ENCODE results near the gene TJP3.
"Not testable (repeated sequence)": the region's sequence is repeated elsewhere in the genome, so short reads cannot be mapped to it uniquely, and the experiment has no call there.

TJP3 gene

DNA sequence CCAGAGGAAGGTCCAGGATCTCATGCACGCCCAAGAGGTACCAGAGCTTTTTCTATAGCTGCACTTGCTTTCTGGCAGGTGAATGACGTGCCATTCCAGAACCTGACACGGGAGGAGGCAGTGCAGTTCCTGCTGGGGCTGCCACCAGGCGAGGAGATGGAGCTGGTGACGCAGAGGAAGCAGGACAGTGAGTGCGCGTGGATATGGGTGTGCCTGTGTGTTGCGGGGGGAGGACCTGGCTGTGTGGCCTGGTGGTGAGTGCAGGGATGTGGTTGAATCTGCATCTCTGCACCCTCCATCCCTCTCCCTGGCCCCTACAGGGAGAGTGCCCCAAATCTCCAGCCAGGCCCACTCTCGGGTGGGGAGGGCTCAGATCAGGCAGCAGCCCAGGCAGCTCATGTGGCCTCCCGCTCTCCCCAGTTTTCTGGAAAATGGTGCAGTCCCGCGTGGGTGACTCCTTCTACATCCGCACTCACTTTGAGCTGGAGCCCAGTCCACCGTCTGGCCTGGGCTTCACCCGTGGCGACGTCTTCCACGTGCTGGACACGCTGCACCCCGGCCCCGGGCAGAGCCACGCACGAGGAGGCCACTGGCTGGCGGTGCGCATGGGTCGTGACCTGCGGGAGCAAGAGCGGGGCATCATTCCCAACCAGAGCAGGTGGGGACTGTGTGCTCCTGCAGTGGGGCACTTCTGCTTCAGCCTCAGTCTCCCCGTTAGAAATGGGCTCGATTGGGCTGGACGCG lies 30.5 kb downstream of the TJP3 start:
- no peak for DNase-seq

DNA sequence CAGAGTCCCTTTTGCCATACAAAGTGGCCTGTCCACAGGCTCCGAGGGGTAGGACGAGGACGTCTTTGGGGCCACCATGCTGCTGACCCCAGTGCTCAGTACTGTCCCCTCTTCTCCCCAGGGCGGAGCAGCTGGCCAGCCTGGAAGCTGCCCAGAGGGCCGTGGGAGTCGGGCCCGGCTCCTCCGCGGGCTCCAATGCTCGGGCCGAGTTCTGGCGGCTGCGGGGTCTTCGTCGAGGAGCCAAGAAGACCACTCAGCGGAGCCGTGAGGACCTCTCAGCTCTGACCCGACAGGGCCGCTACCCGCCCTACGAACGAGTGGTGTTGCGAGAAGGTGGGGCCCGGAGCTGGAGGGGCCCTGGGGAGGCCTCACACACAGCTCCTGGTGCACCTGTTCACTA lies 32.2 kb downstream of the TJP3 start:
- DNase-seq: no peak

DNA sequence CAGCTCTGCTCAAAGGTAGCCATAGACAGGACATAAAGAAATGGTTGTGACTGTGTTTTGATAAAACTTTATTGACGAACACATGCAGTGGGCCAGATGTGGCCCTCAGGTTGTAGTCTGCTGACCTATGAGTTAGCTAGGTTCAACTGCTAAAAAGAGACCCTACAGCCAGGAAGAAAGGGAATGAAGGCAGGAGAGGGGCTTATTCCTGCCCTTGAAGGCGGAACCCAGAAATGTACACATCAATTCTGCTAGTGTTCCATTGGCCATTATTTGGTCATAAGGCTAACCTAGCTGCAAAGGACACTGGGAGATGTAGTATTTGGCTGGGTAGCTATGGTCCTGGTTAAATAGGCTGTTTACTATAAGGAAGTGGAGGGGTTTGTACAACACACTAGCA lies 35.3 kb downstream of the TJP3 start:
- no peak for DNase-seq

DNA sequence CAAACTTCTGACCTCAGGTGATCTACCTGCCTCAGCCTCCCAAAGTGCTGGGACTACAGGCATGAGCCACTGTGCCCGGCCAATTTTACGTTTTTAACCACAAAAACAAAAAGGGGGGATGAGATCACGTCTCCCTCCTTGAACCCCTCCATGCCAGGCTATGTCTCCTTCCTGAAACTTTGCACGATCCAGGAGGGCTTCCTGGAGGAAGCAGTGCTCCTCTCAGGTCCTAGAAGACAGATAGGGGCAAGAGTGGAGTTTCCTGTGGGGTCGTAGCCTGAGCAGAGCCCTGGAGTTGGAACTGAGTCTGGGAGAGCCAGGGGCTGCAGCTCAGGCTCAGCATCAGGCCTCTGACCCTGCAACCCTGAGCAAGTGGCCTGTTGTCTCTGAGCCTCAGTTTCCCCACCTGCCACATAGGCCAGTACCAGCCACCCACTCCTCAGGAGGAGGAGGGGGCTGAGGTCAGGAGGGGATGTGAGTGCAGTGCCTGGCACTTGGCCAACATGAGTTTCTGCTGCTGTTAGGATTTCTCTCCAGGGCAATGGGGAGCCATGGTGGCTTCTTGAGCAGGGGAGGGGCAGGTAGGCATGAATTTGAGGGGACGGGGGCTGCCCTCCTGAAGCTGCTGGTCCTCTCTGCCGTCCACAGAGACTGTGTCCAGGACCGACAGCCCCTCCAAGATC lies 37.3 kb downstream of the TJP3 start:
- no peak for DNase-seq

DNA sequence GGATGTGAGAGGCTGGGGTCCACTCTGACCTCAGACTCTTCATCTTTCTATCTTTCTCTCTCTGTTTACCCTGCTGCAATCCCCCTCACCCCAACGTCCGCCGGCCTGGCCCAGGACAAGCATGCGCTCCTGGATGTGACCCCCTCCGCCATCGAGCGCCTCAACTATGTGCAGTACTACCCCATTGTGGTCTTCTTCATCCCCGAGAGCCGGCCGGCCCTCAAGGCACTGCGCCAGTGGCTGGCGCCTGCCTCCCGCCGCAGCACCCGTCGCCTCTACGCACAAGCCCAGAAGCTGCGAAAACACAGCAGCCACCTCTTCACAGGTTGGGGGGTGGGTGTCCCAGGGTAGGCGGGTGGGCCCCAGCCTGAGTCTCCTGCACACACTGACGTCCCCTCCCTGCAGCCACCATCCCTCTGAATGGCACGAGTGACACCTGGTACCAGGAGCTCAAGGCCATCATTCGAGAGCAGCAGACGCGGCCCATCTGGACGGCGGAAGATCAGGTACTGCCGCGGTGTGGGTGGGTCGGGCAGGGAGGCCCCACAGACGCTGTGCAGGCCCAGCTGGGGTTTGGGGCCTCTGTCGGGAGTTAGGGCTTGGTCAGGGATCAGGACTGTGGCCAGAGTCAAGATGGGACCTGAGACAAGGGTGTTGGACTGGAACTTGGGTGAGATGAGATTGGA lies 38.3 kb downstream of the TJP3 start:
- no peak for DNase-seq

DNA sequence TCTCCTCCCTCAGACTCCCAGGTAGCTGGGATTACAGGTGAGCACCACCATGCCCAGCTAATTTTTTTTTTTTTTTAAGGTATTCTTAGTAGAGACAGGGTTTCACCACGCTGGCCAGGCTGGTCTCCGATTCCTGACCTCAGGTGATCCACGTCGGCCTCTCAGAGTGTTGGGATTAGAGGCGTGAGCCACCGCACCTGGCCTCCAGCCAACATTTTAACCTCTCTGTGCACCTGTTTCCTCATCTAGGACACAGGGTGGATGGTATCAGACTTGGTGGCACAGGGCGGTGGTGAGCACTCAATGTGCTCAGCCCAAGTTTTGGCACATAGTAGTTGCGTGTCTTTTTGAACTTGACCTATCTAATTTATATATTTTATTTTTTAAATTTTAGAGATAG lies 40.8 kb downstream of the TJP3 start:
- no peak for DNase-seq

DNA sequence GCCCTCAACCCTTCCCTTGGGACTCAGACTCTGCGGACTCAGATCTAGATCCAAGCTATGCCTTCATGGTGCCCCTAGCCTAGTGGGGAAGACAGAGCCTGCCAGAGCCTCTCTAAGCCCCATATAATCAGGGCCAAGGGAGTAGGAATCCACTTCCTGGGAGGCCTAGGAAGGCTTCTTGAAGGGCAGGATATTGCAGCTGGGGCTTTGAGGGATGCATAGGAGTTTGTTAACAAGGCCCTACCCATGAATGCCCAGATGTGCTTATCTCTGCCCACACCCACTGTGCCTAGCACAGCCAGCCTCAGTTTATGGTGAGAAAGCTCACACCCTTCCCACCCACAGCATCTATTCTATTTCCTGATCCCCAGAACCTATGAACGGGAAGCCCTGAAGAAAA lies 42.0 kb downstream of the TJP3 start:
- no peak for DNase-seq

DNA sequence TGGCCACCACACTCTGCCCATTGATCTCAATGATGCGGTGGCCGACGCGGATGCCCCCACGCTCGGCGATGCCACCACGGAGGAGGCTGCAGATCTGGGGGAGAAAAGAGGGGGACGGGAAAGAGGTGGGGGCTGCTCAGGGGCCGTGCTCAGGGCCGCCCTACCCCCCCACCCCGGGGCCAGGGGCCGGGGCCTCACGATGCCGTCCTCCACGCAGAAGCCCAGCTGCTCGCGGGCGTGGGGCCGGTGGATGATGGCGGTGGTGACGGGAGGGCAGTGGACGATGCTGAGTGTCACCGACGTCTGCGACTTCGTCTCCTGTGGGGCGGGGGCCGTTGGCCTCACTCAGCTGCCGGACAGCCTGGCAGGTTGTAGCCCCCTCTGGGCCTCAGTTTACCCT lies 43.1 kb downstream of the TJP3 start:
- DNase-seq: no peak

DNA sequence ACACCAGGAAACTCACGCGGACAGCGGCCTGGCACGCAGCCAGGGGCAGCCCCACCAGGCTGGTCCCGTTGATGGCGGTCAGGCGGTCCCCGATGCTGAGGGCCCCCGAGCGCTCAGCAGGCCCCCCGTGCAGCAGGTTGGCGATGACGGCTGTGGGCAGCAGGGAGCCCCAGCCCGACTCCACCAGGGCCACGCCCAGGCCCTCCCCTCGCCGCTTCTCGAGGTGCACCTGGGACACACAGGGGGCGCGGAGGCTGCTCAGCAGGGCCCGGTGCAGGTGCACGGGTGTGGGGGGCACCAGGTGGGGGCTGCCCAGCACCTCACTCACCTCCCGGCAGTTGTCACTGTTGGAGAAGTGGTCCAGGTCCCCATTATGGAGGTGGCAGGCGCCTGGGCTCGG lies 44.3 kb downstream of the TJP3 start:
- DNase-seq: no peak

DNA sequence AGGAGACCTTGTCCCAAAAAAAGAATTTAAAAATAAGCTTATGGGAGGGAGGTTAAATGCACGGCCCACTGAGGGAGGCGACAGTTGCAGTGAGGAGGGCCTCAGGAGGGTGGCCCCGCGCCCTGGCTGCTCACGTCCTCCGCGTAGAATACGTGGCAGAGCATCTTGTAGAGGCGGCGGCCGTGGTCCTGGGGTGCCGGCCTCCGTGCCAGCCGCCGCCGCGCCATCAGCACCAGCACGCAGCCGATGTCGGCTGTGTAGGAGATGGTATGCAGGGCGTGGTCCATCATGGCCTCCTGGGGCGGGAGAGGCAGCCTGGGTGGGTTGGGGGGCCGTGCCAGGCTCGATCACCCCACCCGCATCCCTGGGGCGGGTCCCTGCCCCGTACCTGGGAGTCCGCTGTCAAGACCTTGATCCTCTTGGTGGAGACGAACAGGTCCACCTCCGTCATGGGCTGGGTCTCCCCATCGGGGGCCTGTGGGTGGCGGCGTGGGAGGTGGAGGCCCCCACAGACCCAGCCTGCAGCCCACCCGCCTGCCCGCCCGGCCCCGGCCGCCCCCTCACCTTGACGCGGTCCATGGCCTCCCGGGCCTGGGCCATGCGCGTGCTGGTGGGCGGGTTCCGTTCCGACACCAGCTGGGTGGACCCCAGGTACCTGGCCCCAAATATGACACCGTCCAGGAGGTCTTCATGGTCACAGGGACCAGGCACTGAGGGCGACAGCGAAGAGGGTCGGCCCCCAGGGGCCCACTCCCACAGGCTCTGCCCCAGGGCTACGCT lies 45.6 kb downstream of the TJP3 start:
- no peak for DNase-seq

DNA sequence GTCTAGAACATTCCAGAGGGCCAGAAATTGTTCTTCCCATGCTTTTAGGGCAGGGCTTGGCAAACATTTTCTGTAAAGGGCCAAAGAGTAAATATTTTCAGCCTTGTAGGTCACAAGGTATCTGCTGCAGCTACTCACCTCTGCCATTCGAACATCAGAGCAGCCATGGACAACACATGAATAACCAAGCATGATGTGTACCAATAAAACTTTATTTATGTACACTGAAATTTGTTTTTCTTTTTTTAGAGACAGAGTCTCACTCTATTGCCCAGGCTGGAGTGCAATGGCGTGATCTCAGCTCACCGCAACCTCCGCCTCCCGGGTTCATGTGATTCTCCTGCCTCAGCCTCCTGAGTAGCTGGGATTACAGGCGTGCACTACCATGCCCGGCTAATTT lies 49.5 kb downstream of the TJP3 start:
- not testable (repeated sequence) for DNase-seq

DNA sequence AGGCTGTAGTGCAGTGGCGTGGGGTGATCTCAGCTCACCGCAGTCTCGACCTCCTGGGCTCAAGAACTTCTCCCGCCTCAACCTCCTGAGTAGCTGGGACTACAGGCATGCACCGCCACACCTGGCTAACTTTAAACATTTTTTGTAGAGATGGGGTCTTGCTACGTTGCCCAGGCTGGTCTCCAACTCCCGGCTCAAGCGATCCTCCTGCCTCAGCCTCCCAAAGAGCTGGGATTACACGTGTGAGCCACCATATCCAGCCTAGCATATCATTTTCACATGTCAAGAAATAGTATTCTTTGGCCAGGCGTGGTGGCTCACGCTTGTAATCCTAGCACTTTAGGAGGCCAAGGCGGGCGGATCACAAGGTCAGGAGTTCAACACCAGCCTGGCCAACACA lies 50.1 kb downstream of the TJP3 start:
- not testable (repeated sequence) for DNase-seq

DNA sequence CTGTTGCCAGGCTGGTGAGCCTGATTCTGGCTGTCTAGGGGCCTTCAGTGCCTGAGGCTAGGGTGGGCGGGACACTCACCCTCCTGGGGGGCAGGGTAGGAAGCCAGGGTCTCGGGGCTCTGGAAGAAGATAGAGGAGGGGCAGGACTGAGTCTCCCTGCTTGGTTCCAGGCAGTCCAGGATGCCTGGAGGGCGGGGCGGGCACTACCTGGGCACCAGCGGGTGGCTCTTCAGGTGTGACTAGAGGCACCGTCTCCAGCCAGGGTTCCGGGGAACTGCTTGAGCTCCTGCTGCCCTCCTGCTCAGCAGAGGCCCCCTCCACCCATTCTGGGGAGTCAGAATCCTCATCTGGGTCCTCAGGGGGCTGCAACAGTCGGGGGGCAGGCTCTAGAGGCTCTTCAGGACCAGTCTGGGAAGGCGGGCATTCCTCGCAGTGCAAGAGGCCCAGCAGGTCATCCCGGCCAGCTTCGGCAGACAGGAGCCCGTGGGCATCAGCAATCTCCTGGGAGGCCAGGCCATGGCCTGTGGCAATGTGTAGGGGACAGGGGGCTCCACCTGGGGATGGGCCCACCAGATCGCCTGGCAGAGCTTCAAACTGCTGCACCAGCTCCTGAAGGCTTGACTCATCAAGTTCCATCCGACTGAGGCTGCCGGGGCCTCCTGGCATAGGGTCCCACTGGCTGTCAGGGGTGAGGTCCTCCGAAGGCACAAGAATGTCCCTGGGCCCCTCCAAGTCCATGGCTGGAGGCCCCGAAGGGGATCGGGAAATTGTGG lies 51.5 kb downstream of the TJP3 start:
- peak in 1 of 56 donors; percentile 7 for DNase-seq

DNA sequence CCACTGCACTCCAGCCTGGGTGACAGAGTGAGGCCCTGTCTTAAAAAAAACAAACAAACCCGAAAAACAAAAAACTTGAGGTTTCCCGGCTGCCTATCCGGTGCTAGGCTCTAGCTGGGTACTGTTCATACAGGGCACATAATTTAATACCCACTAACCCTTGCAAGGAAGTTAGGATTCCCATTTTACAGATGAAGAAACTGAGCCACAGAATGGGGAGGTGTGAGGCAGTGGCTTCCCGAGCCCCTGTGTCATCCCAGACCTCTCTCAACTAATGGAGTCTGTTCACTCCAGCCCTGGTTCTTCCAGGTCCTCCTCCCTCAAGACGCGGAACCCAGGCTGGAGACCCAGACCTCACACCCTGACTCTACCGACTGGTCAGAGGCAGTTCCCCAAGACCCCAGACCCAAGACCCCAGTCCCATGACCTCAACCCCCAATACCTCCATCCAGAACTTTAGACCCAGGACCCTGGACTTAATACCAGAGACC lies 52.7 kb downstream of the TJP3 start:
- DNase-seq: peak in 1 of 56 donors; percentile 38

DNA sequence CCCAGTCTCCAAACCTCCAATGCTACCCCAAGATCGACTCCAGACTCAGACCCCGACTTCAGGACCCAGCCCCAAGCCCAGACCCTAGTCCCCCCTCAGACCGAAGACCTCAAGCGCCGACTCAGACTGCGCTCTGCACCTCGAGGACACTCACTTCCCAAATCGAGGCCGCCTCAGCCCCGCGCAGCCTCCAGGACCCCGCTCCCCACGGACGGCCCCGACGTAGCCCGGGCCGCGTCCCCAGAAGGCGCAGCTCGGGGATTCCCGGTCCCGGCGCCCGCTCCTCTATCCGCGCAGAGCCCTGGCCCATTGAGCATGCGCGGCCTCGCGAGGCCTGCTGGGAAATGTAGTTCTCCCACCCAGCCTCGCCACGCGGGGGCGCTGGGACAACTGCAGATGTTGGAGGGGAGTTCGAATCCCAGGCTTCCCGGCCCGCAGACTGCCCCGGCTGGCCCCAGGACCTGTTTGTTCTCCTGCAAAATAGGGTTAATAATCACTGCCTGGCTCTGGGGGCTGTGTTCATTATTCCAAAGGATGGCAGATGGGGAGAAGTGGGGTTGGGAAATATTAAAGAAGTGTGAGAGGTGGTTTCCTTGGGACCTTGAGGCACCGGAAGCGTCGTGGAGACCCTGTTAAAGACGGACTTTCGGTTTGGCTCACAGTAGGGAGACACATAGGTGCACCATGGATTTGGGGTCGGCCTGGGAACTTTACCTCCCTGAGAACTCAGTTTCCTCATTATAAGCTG lies 53.4 kb downstream of the TJP3 start, which contains the start of gene APBA3:
Gene APBA3 (minus strand): TSS at position 311 of the 748 bp plus-strand sequence. CDS start 1,428 bp downstream, outside the sequence.
- peak; percentile 10 to 94 (median 78) for DNase-seq

DNA sequence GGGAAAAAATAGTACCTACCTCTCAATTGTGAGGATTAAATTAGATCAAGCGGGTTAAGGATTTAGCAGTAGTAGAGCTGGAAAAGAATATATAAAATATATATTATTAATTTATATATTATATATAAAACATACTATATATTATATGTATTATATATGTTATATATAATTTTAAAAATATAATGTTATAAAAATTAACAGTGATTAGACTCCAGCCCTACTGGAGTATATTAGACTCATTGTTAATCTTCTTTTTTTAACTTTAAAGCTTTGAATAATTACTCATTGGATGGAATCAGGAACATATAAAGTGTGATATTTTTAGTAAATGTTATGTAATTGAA lies 53.9 kb downstream of the TJP3 start:
- no peak for DNase-seq

DNA sequence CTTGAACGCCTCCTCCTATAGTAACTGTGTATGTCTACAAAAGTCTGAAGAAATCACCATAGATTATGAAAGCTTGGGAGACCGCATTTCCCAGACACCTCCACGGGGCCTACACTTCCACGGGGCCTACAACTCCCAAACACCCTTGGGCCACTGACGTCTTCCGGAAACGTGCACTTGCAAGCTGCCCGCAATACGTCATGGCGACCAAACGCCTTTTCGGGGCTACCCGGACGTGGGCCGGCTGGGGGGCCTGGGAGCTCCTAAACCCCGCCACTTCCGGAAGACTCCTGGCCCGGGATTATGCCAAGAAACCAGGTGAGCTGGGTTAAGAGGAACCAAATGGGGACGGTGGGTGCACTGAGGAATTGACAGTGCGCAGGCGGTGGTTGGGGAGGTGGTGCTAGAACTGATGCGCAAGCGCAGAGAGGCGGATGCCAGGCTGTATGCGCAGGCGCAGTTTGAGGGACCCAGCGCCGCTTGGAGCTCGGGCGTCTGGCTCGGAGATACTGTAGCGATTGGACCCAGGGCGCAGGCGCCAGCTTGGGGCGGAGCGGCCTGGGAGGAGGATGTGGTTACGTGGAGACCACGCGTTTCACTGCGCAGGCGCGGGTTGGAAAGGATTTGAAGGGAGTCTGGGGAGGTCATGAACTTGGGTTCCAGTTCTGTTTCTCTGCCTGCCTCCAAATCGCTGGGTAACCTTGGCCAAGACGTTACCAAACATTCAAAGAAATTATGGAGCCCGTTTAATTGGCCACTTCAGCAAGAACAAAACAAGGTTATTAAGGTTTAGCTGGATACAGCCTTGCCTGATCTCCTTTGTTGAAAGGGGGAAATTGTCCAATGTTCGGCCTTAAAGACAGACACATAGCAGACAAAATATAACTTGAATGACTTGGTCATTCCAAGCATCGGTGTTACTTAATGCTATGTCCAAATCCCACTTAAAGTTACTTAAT lies 54.6 kb downstream of the TJP3 start, which contains the start of gene MRPL54:
Gene MRPL54 (plus strand): TSS at position 182 of the 959 bp plus-strand sequence. CDS start 19 bp downstream, at position 201.
- peak; percentile 86 to 100 (median 98) for DNase-seq

DNA sequence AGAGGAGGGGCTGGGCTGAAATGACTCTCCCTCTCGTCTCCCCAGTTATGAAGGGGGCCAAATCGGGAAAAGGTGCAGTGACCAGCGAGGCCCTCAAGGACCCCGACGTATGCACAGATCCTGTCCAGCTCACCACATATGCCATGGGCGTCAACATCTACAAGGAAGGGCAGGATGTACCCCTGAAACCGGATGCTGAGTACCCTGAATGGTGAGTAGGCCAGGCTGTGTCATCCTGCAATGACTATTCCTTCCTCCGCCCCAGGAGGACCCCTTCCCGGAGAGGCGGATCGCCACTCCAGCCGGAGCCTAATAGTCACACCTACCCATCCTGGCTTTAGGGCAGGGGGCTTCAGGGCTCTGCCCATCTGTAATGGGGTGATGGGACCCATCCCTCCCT lies 56.9 kb downstream of the TJP3 start:
- DNase-seq: no peak

DNA sequence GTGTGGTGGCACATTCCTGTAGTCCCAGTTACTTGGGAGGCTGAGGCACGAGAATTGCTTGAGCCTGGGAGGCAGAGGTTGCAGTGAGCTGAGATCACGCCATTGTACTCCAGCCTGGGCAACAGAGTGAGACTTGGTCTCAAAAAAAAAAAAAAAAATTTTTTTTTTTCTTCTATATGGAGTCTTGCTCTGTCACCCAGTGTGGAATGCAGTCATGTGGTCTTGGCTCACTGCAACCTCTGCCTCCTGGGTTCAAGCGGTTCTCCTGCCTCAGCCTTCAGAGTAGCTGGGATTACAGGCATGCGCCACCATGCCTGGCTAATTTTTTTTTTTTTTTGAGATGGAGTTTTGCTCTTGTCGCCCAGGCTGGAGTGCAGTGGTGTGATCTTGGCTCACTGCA lies 57.6 kb downstream of the TJP3 start:
- not testable (repeated sequence) for DNase-seq
